SU-DHL-6 (cell line): ENCODE results near the gene PHKA1.
"Not testable (repeated sequence)": the region's sequence is repeated elsewhere in the genome, so short reads cannot be mapped to it uniquely, and the experiment has no call there.

Experiments used
- H2AFZ ChIP-seq: fragments of 200-600 bp; sonication (generic); 2 replicates; pipeline ENCODE4 v1.6.1; 2014; ENCODE audit warnings: low read depth, mild to moderate bottlenecking, moderate library complexity, mixed read lengths, antibody characterized with exemption, low read length; ENCODE audit not compliant: severe bottlenecking
- H3F3A ChIP-seq: fragments of 200-600 bp; shearing (Covaris generic); 2 replicates; pipeline ENCODE4 v1.6.0; 2016; ENCODE audit warnings: antibody characterized with exemption, mild to moderate bottlenecking; ENCODE audit not compliant: insufficient read depth
- H3K27ac ChIP-seq: fragments of 200-600 bp; sonication (generic); 2 replicates; pipeline ENCODE4 v1.5.1; 2016; ENCODE audit warnings: low read depth, mild to moderate bottlenecking, low read length, moderate library complexity, mixed read lengths
- H3K27me3 ChIP-seq: fragments of 200-600 bp; sonication (generic), shearing (Covaris generic); 2 replicates; pipeline ENCODE4 v1.6.0; 2014; ENCODE audit warnings: mild to moderate bottlenecking, low read length
- H3K36me3 ChIP-seq: fragments of 200-600 bp; sonication (generic); 2 replicates; pipeline ENCODE4 v1.6.1; 2014; ENCODE audit warnings: mild to moderate bottlenecking, low read length, mixed read lengths
- H3K4me2 ChIP-seq: fragments of 300-600, 200-600 bp; shearing (Covaris generic), sonication (generic); 2 replicates; pipeline ENCODE4 v1.6.0; 2014; ENCODE audit warnings: low read length, low read depth, mild to moderate bottlenecking; ENCODE audit not compliant: poor library complexity, severe bottlenecking
- H3K4me3 ChIP-seq: fragments of 200-600 bp; sonication (generic); 2 replicates; pipeline ENCODE4 v1.5.1; 2014; ENCODE audit warnings: antibody characterized with exemption, low read length, mild to moderate bottlenecking, mixed read lengths; ENCODE audit not compliant: insufficient read depth, poor library complexity, severe bottlenecking
- H3K79me2 ChIP-seq: fragments of 200-600 bp; sonication (generic); 2 replicates; pipeline ENCODE4 v1.6.1; 2014; ENCODE audit warnings: mild to moderate bottlenecking, low read length, moderate library complexity; ENCODE audit not compliant: insufficient read depth
- H3K9ac ChIP-seq: fragments of 200-600 bp; sonication (generic); 2 replicates; pipeline ENCODE4 v1.7.0; 2014; ENCODE audit warnings: mild to moderate bottlenecking, low read length
- H3K9me2 ChIP-seq: fragments of 200-600 bp; sonication (generic); replicated peaks from 2 replicates; pipeline ENCODE4 v1.6.1; 2014; ENCODE audit warnings: low read length; ENCODE audit not compliant: insufficient read depth
- H3K9me3 ChIP-seq: fragments of 200-600 bp; sonication (generic); 2 replicates; pipeline ENCODE4 v1.6.1; 2014; ENCODE audit warnings: low read length, mixed read lengths; ENCODE audit not compliant: insufficient read depth
- H4K20me1 ChIP-seq: fragments of 200-600 bp; sonication (generic); 2 replicates; pipeline ENCODE4 v1.6.1; 2014; ENCODE audit warnings: low read depth, mild to moderate bottlenecking, antibody characterized with exemption, low read length, moderate library complexity, mixed read lengths
- CTCF ChIP-seq: fragments of 200-600 bp; sonication (generic); IDR thresholded peaks from one replicate; pipeline ENCODE4 v1.5.1; 2017; ENCODE audit warnings: antibody characterized with exemption, mild to moderate bottlenecking, low read length, moderate library complexity; ENCODE audit not compliant: insufficient read depth, poor library complexity, severe bottlenecking
- EZH2phosphoT487 ChIP-seq: fragments of 200-600 bp; sonication (generic), shearing (Covaris generic); conservative IDR thresholded peaks from 2 replicates; pipeline ENCODE4 v1.6.1; 2018; ENCODE audit warnings: mild to moderate bottlenecking, antibody characterized with exemption, low read length, moderate library complexity, mixed read lengths

Gene PHKA1

DNA sequence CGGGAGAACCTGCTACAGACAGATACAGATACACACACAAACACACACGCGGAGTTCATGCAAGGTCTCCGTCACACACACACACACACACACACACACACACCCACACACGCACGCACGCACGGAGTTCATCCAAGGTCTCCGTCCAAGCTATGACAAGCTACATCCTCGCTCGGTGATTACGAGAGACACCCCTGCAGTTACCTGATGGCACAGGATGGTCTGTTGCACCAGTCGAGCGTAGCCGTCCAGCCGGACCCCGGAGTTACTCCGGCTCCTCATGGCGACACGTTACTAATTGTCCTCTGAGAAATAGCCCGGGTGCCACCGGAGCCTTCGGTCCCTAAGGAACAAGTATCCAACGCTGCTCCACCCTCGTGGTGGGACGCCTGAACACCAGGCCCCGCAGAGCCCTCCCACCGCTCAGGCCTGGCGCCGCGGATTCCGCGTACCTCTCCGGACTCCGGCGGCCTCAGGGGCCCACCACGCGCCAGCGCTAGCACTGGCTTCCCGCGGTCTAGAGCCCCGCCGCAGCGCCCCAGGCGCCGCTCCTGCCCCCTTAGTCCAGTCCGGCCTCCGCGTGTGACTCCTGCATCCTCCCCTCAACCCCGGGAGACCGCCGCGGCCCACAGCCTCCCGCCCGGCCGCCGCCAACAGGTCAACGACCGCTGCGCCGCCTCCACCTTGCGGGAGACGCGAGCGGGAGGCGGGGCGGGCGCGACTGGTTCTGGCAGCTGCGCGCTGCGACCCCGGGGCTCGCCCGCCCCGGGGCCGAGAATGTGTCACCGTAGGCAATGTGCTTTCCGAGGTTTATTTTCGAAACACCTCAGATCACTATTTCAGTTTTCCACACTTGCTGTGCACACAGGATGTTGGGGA lies at the start of gene PHKA1:
Gene PHKA1, minus strand, starts transcription at position 708 of the 879 bp plus-strand sequence. Its CDS starts 426 bp downstream, at position 282.
- not testable (repeated sequence) for H3K9me2 ChIP-seq, H3K9ac ChIP-seq, H2AFZ ChIP-seq, H4K20me1 ChIP-seq, H3K79me2 ChIP-seq, H3K27ac ChIP-seq, H3K27me3 ChIP-seq, H3K4me2 ChIP-seq, H3K4me3 ChIP-seq, H3K9me3 ChIP-seq, H3K36me3 ChIP-seq, H3F3A ChIP-seq

- not testable (repeated sequence) for H3K27me3 ChIP-seq, H3K9me3 ChIP-seq, H3K36me3 ChIP-seq, H3F3A ChIP-seq, H3K9ac ChIP-seq, H3K79me2 ChIP-seq, H3K4me3 ChIP-seq, H4K20me1 ChIP-seq, H3K9me2 ChIP-seq, H3K27ac ChIP-seq, H2AFZ ChIP-seq, H3K4me2 ChIP-seq
These were observed 46.3 kb upstream of the PHKA1 start for GRCh38 chrX:72760454-72760853.

DNA sequence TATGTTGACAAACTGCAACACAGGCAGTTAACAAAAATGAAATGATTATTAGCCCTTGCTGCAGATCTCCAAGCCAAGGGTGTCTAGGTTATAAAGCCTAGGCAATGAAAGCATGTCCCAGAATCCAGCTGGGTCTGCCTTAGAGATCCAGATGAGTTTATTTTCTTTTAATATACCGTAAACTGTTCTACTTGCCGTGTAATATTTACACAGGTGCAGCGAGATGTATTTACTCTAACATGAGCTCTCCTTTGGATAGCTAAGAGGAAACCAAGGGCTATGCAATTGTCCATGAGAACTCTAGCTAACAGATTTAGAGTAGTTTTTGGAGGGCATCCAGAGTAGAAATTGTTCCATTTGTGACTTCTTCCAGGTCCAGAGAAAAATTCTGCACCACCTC lies 34.4 kb upstream of the PHKA1 start:
- not testable (repeated sequence) for H3K9me3 ChIP-seq, H3K27ac ChIP-seq, H3K36me3 ChIP-seq, H3K4me3 ChIP-seq, H3K9ac ChIP-seq, H3K4me2 ChIP-seq, H3K27me3 ChIP-seq, H3K9me2 ChIP-seq, H3K79me2 ChIP-seq, H3F3A ChIP-seq, H2AFZ ChIP-seq, H4K20me1 ChIP-seq

DNA sequence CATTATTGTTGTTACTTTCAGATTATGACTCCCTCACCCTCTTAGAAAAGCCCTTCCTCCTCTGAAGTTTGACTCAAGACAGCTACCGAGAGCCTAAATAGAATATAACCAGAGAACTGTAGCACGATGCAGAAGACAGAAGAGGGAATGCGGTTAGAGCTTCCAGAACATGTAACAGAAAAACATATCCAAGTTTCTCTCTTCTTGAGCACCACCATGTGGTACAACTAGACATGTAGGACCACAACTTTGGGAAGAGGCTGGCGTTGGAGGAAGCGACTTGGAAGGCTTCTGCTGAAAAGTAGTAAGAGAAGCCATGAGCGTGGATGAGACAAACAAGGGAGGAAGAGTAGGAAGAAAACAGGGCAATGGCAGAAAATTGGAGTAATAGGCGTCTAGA lies 31.4 kb upstream of the PHKA1 start:
- H3K36me3 ChIP-seq, H3K27me3 ChIP-seq, H3K9me3 ChIP-seq, H4K20me1 ChIP-seq, H3K4me3 ChIP-seq, H3K9me2 ChIP-seq, H3K4me2 ChIP-seq, H3K79me2 ChIP-seq, H3K9ac ChIP-seq, H2AFZ ChIP-seq, H3K27ac ChIP-seq, H3F3A ChIP-seq: not testable (repeated sequence)

DNA sequence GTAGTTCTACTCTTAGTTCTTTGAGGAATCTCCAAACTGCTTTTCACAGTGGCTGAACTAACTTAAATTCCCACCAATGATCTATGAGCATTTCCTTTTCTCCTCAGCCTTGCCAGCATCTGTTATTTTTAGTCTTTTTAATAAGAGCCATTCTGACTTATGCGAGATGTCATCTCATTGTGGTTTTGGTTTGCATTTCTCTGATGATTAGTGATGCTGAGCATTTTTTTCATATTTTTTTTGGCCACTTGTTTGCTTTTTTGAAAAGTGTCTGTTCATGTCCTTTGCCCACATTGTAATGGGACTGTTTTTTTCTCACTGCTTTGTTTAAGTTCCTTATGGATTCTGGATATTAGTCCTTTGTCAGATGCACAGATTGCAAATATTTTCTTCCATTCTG lies 21.5 kb upstream of the PHKA1 start:
- H3K4me3 ChIP-seq, result no peak overlapping the region
- TF ChIP-seq EZH2phosphoT487 (no peak), CTCF (no peak)
- no peaks in the 10 kb centered on the region for H3K79me2 ChIP-seq
- no peak overlapping the region for H3K27ac ChIP-seq
- no peak overlapping the region for H3K9ac ChIP-seq
- H3K9me3 ChIP-seq, result no peaks in the 10 kb centered on the region
- no peaks in the 10 kb centered on the region for H3F3A ChIP-seq
- H4K20me1 ChIP-seq, result no peaks in the 10 kb centered on the region
- H3K27me3 ChIP-seq, result no peaks in the 10 kb centered on the region
- H3K4me2 ChIP-seq, result no peak overlapping the region
- H3K36me3 ChIP-seq, result no peaks in the 10 kb centered on the region
- no peak overlapping the region for H2AFZ ChIP-seq
- H3K9me2 ChIP-seq, result no peaks in the 10 kb centered on the region

DNA sequence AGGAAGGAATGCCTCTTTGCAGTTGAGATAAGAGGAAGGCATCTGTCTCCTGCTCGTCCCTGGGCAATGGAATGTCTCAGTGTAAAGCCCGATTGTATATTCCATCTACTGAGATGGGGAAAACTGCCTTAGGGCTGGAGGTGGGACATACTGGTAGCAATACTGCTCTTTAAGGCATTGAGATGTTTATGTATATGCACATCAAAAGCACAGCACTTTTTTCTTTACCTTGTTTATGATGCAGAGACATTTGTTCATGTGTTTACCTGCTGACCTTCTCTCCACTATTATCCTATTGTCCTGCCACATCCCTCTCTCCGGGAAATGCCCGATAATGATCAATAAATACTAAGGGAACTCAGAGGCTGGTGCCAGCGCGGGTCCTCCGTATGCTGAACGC lies 19.5 kb upstream of the PHKA1 start:
- H4K20me1 ChIP-seq, H3K9me2 ChIP-seq, H3K9ac ChIP-seq, H3K79me2 ChIP-seq, H3K4me2 ChIP-seq, H3F3A ChIP-seq, H3K9me3 ChIP-seq, H2AFZ ChIP-seq, H3K4me3 ChIP-seq, H3K27ac ChIP-seq, H3K36me3 ChIP-seq, H3K27me3 ChIP-seq: not testable (repeated sequence)
